K562 (cell line): ENCODE results near the gene PPIA. TPM values are rescaled to one million over a fixed set of nuclear protein-coding genes. Genes with fewer than 3 reads are reported as not detected.

Experiments used
- ATAC-seq: fragments of 200-7000 bp; cut with Tn5 transposase; 3 replicates; pipeline ENCODE4 v1.9.1; 2020; ENCODE audit warnings: moderate library complexity
- BruUV-seq: library from RNA; stranded (reverse); fragments of 400-500 nt; replicated peaks from 2 replicates; lab custom pipeline; 2021; lab: Mats Ljungman, UMichigan
- CTCF ChIA-PET: fragments of 300-600 bp; formaldehyde crosslinking; extraction: SDS; loops from one replicate; lab custom pipeline; 2021; ENCODE audit warnings: low intra/inter-chr PET ratio; lab: Yijun Ruan, JAX
- POLR2A ChIA-PET: fragments of 300-600, 350-650 bp; sonication (Branson Sonifier 250); formaldehyde crosslinking; extraction: SDS; loops from one replicate; lab custom pipeline; 2021; ENCODE audit warnings: antibody characterized with exemption, inconsistent platforms; lab: Yijun Ruan, JAX
- DNase-seq, 4 experiments: peaks; one replicate each; pipeline versions ENCODE4 v3.0.0 to v3.0.0-alpha.2; 2011 to 2018; ENCODE audit warnings: low spot score in 3 of 4, mixed read lengths in 3 of 4; ENCODE audit errors: extremely low read depth in 1 of 4
- FAIRE-seq: peaks from 2 replicates; lab custom pipeline; 2011; peaks lifted over from hg19 to GRCh38; lab: Jason Lieb, UNC
- H2AFZ ChIP-seq: 2 replicates; pipeline ENCODE4 v1.6.0; 2011; ENCODE audit warnings: low read depth, low read length, control low read depth, inconsistent platforms
- H3K27ac ChIP-seq: fragments of 200-600 bp; 3 replicates; pipeline ENCODE4 v1.8.0; 2011; ENCODE audit warnings: low read depth, mild to moderate bottlenecking, control low read depth, inconsistent platforms, low read length, moderate library complexity, mixed read lengths; ENCODE audit errors: extremely low read depth
- H3K27me3 ChIP-seq, 2 experiments: fragments of 300-600 bp in 1 of 2; 2 replicates in 1 of 2; 3 replicates in 1 of 2; pipeline versions ENCODE4 v1.6.0 to v1.8.0; 2011; ENCODE audit warnings: inconsistent platforms in 2 of 2, low read length in 2 of 2, mild to moderate bottlenecking in 1 of 2, mixed read lengths in 1 of 2, moderate library complexity in 1 of 2; ENCODE audit not compliant: control insufficient read depth in 2 of 2, insufficient read depth in 2 of 2
- H3K36me3 ChIP-seq: fragments of 300-600 bp; 3 replicates; pipeline ENCODE4 v1.8.0; 2011; ENCODE audit warnings: mild to moderate bottlenecking, low read length, inconsistent platforms; ENCODE audit not compliant: control insufficient read depth, insufficient read depth
- H3K4me1 ChIP-seq, 2 experiments: fragments of 200-600 bp in 1 of 2; replicated peaks in 1 of 2; 2 replicates in 1 of 2; 3 replicates in 1 of 2; pipeline versions ENCODE4 v1.5.1 to v1.8.0; 2011; ENCODE audit warnings: inconsistent platforms in 2 of 2, low read length in 2 of 2, mild to moderate bottlenecking in 1 of 2, mixed read lengths in 1 of 2, moderate library complexity in 1 of 2; ENCODE audit not compliant: control insufficient read depth in 2 of 2, insufficient read depth in 2 of 2
- H3K4me2 ChIP-seq: 2 replicates; pipeline ENCODE4 v1.6.1; 2011; ENCODE audit warnings: low read length, control low read depth, inconsistent platforms, mixed read lengths; ENCODE audit not compliant: insufficient read depth
- H3K4me3 ChIP-seq: fragments of 200-600 bp; sonication (generic), shearing (Covaris generic); 2 replicates; pipeline ENCODE4 v1.5.1; 2016; ENCODE audit warnings: control low read depth, inconsistent platforms
- H3K79me2 ChIP-seq: fragments of 200-600 bp; 3 replicates; pipeline ENCODE4 v1.8.0; 2011; ENCODE audit warnings: low read length, inconsistent platforms; ENCODE audit not compliant: control insufficient read depth, insufficient read depth
- H3K9ac ChIP-seq, 2 experiments: 2 replicates each; pipeline versions ENCODE4 v1.6.0 to v1.6.1; 2011; ENCODE audit warnings: low read depth in 2 of 2, low read length in 2 of 2, control low read depth in 1 of 2, inconsistent platforms in 1 of 2, mild to moderate bottlenecking in 1 of 2, mixed read lengths in 1 of 2; ENCODE audit not compliant: insufficient read depth in 1 of 2
- H3K9me1 ChIP-seq: one replicate; pipeline ENCODE4 v1.6.0; 2011; ENCODE audit warnings: inconsistent platforms, mild to moderate bottlenecking, low read length, moderate library complexity; ENCODE audit not compliant: control insufficient read depth, insufficient read depth
- H3K9me3 ChIP-seq: replicated peaks from 2 replicates; pipeline ENCODE4 v1.5.1; 2011; ENCODE audit warnings: low read depth, low read length, inconsistent platforms; ENCODE audit not compliant: control insufficient read depth, insufficient read depth
- H4K20me1 ChIP-seq: replicated peaks from 2 replicates; pipeline ENCODE4 v1.6.1; 2011; ENCODE audit warnings: low read length, inconsistent platforms, mixed read lengths; ENCODE audit not compliant: control insufficient read depth, insufficient read depth
- RAD21 ChIP-seq, 2 experiments: fragments of 250-450 bp in 1 of 2; fragments of 450-650 bp in 1 of 2; sonication (Bioruptor Pico) in 1 of 2; formaldehyde crosslinking in 1 of 2; IDR thresholded peaks in 1 of 2; conservative IDR thresholded peaks in 1 of 2; 2 replicates each; pipeline versions ENCODE4 v1.4.0 to v1.8.0; 2020 to 2022; ENCODE audit warnings: mild to moderate bottlenecking in 2 of 2, moderate library complexity in 1 of 2
- RBM39 ChIP-seq: fragments of 200-400 bp; formaldehyde crosslinking; optimal IDR thresholded peaks from 2 replicates; pipeline ENCODE3; 2018; ENCODE audit warnings: low read depth, low read length
- REST ChIP-seq, 2 experiments: fragments of 450-650 bp; formaldehyde crosslinking in 1 of 2; IDR thresholded peaks; 2 replicates each; pipeline versions ENCODE4 v1.4.0 to v1.6.1; 2014 to 2020; ENCODE audit warnings: mild to moderate bottlenecking in 2 of 2, borderline replicate concordance in 1 of 2, low read depth in 1 of 2
- TCF15 ChIP-seq: fragments of 250-450 bp; sonication (Bioruptor Pico); IDR thresholded peaks from 2 replicates; pipeline ENCODE4 v1.8.0; 2022; ENCODE audit warnings: moderate library complexity, mild to moderate bottlenecking, inconsistent platforms
- ZNF384 ChIP-seq: IDR thresholded peaks from 2 replicates; pipeline ENCODE4 v1.6.1; 2012; ENCODE audit warnings: low read depth, low read length, improper control_type of control experiment
- WGBS: fragments of 100-300 bp; shearing (Covaris generic); methylation state at CpG from one replicate; pipeline ENCODE4 v1.1.6; 2016; ENCODE audit warnings: low coverage, mixed read lengths; ENCODE audit not compliant: insufficient coverage; ENCODE audit errors: missing lambda C conversion rate; 5-methylcytosine and 5-hydroxymethylcytosine counted together
- in situ Hi-C: fragments of 300-500 bp; cut with MboI; formaldehyde crosslinking; loops from 4 replicates; pipeline ENCODE4 v1.15.0; 2018; ENCODE audit warnings: inconsistent platforms, mixed read lengths
- intact Hi-C: fragments of 100-400 bp; cut with micrococcal nuclease; formaldehyde crosslinking; loops from 2 replicates; pipeline ENCODE4 v1.14.2; 2022
- polyA plus RNA-seq, 8 experiments: library from polyadenylated mRNA; depleted of rRNA in 4 of 8; stranded (reverse) in 5 of 8; unstranded in 3 of 8; fragments of >200 nt; fragmentation: Nextera tagmentation in 2 of 8; fragmentation: Illumina TruSeq in 1 of 8; extraction: Ambion mirVana in 2 of 8; extraction: Trizol in 1 of 8; gene quantifications; 2 replicates each; pipeline versions ENCODE4 v1.2.1 to v1.2.3, GENCODE V29; 2011 to 2014; ENCODE audit warnings: inconsistent platforms in 1 of 8, missing spikeins in 1 of 8
- total RNA-seq, 7 experiments: library from RNA; depleted of rRNA in 6 of 7; stranded (reverse); fragments of >200 nt in 6 of 7; fragmentation: Illumina TruSeq in 2 of 7; extraction: Trizol in 2 of 7; gene quantifications; 2 replicates each; pipeline versions ENCODE4 v1.2.1 to v1.2.3, GENCODE V29; 2011 to 2021; ENCODE audit warnings: low replicate concordance in 1 of 7
- TF ChIP-seq, protein P1 (sequence below): sonication (generic); formaldehyde crosslinking; IDR thresholded peaks from 2 replicates; pipeline ENCODE4 v1.4.0; 2020; ENCODE audit warnings: mild to moderate bottlenecking, missing genetic modification reagents

PPIA gene
- total and polyA plus RNA-seq, 9 of the 15 experiments (the other 6 are each of a cell fraction or from before 2014, with no cell fraction given): 2,583 to 7,504 (median 3,973) TPM

GRCh38 chr7:44772867-44773266 is 23.6 kb upstream of the PPIA start:
- Histone ChIP-seq H3K36me3 (peaks cover 2% of the 10 kb centered on the region; the same call in 1 of the 3 replicates), H3K4me1 (peaks cover 10 to 14% of the 10 kb centered on the region in 2 experiments), H2AFZ (no peak overlapping the region), H3K9me1 (peaks cover 5% of the 10 kb centered on the region)
- intact Hi-C loops: no loop called here
- ATAC-seq (peak; percentile 15; the same call in 2 of the 3 replicates), FAIRE-seq (no peak)
- TF ChIP-seq ZNF384 (peak; percentile 34; the same call in 1 of the 2 replicates), TCF15 (CRISPR knock-in tag) (no peak), RBM39 (no peak), REST (IDR thresholded peaks at IDR 0.05; ENCODE audit: borderline replicate concordance) (peak; percentile 26; the same call in 1 of the 2 replicates), REST (CRISPR knock-in tag; IDR thresholded peaks at IDR 0.05; ENCODE audit: low read depth) (no peak), RAD21 (CRISPR knock-in tag; conservative IDR thresholded peaks at IDR 0.05 in 1 of 2, IDR thresholded peaks at IDR 0.05 in 1 of 2) (peak in 1 of 2 experiments; percentile 35; a peak in 1 of 4 replicates)
- TF ChIP-seq, protein P1, sequence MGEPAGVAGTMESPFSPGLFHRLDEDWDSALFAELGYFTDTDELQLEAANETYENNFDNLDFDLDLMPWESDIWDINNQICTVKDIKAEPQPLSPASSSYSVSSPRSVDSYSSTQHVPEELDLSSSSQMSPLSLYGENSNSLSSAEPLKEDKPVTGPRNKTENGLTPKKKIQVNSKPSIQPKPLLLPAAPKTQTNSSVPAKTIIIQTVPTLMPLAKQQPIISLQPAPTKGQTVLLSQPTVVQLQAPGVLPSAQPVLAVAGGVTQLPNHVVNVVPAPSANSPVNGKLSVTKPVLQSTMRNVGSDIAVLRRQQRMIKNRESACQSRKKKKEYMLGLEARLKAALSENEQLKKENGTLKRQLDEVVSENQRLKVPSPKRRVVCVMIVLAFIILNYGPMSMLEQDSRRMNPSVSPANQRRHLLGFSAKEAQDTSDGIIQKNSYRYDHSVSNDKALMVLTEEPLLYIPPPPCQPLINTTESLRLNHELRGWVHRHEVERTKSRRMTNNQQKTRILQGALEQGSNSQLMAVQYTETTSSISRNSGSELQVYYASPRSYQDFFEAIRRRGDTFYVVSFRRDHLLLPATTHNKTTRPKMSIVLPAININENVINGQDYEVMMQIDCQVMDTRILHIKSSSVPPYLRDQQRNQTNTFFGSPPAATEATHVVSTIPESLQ (CRISPR knock-in tag): no peak
- TF ChIP-seq, all 486 proteins: peak for 3
- CTCF ChIA-PET: no interaction called here
- H3K4me2 ChIP-seq: no peak overlapping the region
- H3K27ac ChIP-seq: no peak overlapping the region
- no peaks in the 10 kb centered on the region for H4K20me1 ChIP-seq
- WGBS: 24% methylated on average over 8 of the region's 10 CpGs
- in situ Hi-C loops: no loop called here
- POLR2A ChIA-PET: interaction anchor here (0.6 to 1.3 kb wide), 3 partner anchors 24 to 76 kb away, joined by 3 read pairs; no protein-coding TSS in a partner anchor
- DNase-seq: no peak
- no peaks in the 10 kb centered on the region for H3K9me3 ChIP-seq
- BruUV-seq: no TSS peak
- H3K79me2 ChIP-seq: no peaks in the 10 kb centered on the region
- H3K4me3 ChIP-seq: no peak overlapping the region
- no peak overlapping the region for H3K9ac ChIP-seq
- H3K27me3 ChIP-seq: no peaks in the 10 kb centered on the region
